ENCODE measurements around the gene NEGR1. TPM values are rescaled to one million over a fixed set of nuclear protein-coding genes. Genes with fewer than 3 reads are reported as not detected.

The NEGR1 gene
- total and polyA plus RNA-seq, 2 donors (not counting 3 experiments of a cell fraction or from before 2014, with no cell fraction given), result 6.8 to 21.8 TPM

DNA sequence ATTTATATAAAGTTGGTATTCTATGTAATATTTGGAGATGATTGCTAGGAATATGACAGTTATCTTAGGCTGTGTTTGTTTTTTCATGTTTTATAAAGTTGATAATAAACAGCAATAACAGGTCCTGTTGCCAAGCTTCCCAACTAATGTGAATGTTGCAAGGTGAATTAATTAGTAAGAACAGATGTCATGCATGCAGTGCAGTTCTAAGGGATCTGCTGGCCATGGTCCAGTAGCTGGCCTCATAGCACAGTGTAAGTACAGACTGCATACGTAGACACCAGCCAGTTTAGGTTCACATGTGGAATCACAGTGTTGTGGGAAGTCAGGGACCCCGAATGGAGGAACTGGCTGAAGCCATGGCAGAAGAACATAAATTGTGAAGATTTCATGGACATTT, 478.2 kb downstream of the NEGR1 start:
- no peak for FAIRE-seq
- no peaks in the 10 kb centered on the region for H3K27me3 ChIP-seq (ENCODE audit: control insufficient read depth in 2 of 2, insufficient read depth in 2 of 2, low read length in 2 of 2)
- H4K20me1 ChIP-seq (replicated peaks; ENCODE audit: control insufficient read depth, extremely low read depth, insufficient read depth, low read length), result no peaks in the 10 kb centered on the region
- dilution Hi-C loops (cut with MboI; ENCODE audit: extremely low pct_ligation_motif_present, low sequenced_read_pairs), result no loop called here
- no peaks in the 10 kb centered on the region for H3K9me3 ChIP-seq (replicated peaks; ENCODE audit: control insufficient read depth, insufficient read depth, low read length)
- H3K36me3 ChIP-seq (ENCODE audit: control insufficient read depth in 2 of 2, extremely low read depth in 1 of 2, insufficient read depth in 2 of 2, low read length in 2 of 2), result no peaks in the 10 kb centered on the region
- ChIA-PET CTCF (no interaction called here), POLR2A (no interaction called here)
- no peaks in the 10 kb centered on the region for H3K4me1 ChIP-seq (ENCODE audit: control insufficient read depth, extremely low read depth, insufficient read depth, low read length)
- no peak overlapping the region for H3K27ac ChIP-seq (ENCODE audit: insufficient read depth, low read depth, low read length)
- no peak overlapping the region for H3K4me2 ChIP-seq (ENCODE audit: insufficient read depth, low read length)
- no peak overlapping the region for H2AFZ ChIP-seq (ENCODE audit: low read depth, low read length)
- H3K9me1 ChIP-seq (replicated peaks; ENCODE audit: control insufficient read depth, extremely low read depth, insufficient read depth, low read length), result no peaks in the 10 kb centered on the region
- H3K79me2 ChIP-seq (ENCODE audit: control insufficient read depth, insufficient read depth, low read length), result no peaks in the 10 kb centered on the region
- TF ChIP-seq POLR2A (IDR thresholded peaks at IDR 0.05; ENCODE audit: low read depth, low read length), result no peak
- no peak for TF ChIP-seq JUN (IDR thresholded peaks at IDR 0.05; ENCODE audit: borderline replicate concordance, insufficient read depth, insufficient read length, low read depth)
- no peak for TF ChIP-seq MYC (IDR thresholded peaks at IDR 0.05; ENCODE audit: low read depth, low read length)
- TF ChIP-seq POLR2AphosphoS5 (IDR thresholded peaks at IDR 0.05; ENCODE audit: insufficient read depth, low read depth, low read length), result no peak
- TF ChIP-seq, protein P1, sequence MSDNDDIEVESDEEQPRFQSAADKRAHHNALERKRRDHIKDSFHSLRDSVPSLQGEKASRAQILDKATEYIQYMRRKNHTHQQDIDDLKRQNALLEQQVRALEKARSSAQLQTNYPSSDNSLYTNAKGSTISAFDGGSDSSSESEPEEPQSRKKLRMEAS (IDR thresholded peaks at IDR 0.05; ENCODE audit: insufficient read depth, insufficient read length), result no peak
- H3K9ac ChIP-seq (replicated peaks; ENCODE audit: extremely low read depth, insufficient read depth, low read length), result no peak overlapping the region
- no peak overlapping the region for H3K4me3 ChIP-seq (replicated peaks in 1 of 3; ENCODE audit: insufficient read depth in 1 of 3, low read depth in 1 of 3, low read length in 3 of 3)
- no peak for DNase-seq (ENCODE audit: low read depth, low spot score)
- intact Hi-C loops (cut with micrococcal nuclease), result no loop called here
- no TSS peak for BruUV-seq (replicated peaks)

DNA sequence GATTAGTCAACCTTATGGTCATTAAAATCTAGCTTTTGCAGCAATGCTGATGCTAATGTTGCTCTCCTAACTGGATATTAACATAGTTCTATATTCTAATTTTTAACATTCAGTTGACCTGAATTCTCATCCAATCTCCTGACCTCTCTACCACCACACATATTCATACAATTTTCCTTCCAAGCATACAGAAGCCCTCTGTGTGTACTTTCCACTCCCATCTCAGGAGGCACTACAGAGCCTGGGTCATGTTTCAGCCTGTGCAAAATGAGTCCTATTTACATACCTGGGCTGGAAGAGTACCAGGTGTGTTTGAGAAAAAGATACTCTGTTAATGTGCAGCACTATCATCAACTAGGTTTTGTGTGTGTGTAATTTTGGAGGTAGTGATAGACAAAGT, 486.3 kb downstream of the NEGR1 start:
- Histone ChIP-seq H3K9me1 (replicated peaks; ENCODE audit: control insufficient read depth, extremely low read depth, insufficient read depth, low read length) (no peaks in the 10 kb centered on the region), H3K79me2 (ENCODE audit: control insufficient read depth, insufficient read depth, low read length) (no peaks in the 10 kb centered on the region), H2AFZ (ENCODE audit: low read depth, low read length) (no peak overlapping the region), H3K4me1 (ENCODE audit: control insufficient read depth, extremely low read depth, insufficient read depth, low read length) (no peaks in the 10 kb centered on the region), H3K9ac (replicated peaks; ENCODE audit: extremely low read depth, insufficient read depth, low read length) (no peak overlapping the region), H3K4me3 (replicated peaks in 1 of 3; ENCODE audit: insufficient read depth in 1 of 3, low read depth in 1 of 3, low read length in 3 of 3) (no peak overlapping the region), H3K27me3 (ENCODE audit: control insufficient read depth in 2 of 2, insufficient read depth in 2 of 2, low read length in 2 of 2) (no peaks in the 10 kb centered on the region), H3K36me3 (ENCODE audit: control insufficient read depth in 2 of 2, extremely low read depth in 1 of 2, insufficient read depth in 2 of 2, low read length in 2 of 2) (no peaks in the 10 kb centered on the region), H3K27ac (ENCODE audit: insufficient read depth, low read depth, low read length) (no peak overlapping the region), H3K9me3 (replicated peaks; ENCODE audit: control insufficient read depth, insufficient read depth, low read length) (no peaks in the 10 kb centered on the region), H4K20me1 (replicated peaks; ENCODE audit: control insufficient read depth, extremely low read depth, insufficient read depth, low read length) (no peaks in the 10 kb centered on the region), H3K4me2 (ENCODE audit: insufficient read depth, low read length) (no peak overlapping the region)
- TF ChIP-seq FOS (IDR thresholded peaks at IDR 0.05; ENCODE audit: borderline replicate concordance, insufficient read depth, low read length), result no peak
- no peak for TF ChIP-seq EZH2 (IDR thresholded peaks at IDR 0.05; ENCODE audit: borderline replicate concordance, low read depth, low read length, severe bottlenecking)
- TF ChIP-seq, protein P1 (IDR thresholded peaks at IDR 0.05; ENCODE audit: insufficient read depth, insufficient read length), result no peak
- TF ChIP-seq JUN (IDR thresholded peaks at IDR 0.05; ENCODE audit: borderline replicate concordance, insufficient read depth, insufficient read length, low read depth), result no peak
- TF ChIP-seq GATA2 (IDR thresholded peaks at IDR 0.05; ENCODE audit: insufficient read depth, insufficient read length, low read depth, low read length), result no peak
- TF ChIP-seq, protein P2, sequence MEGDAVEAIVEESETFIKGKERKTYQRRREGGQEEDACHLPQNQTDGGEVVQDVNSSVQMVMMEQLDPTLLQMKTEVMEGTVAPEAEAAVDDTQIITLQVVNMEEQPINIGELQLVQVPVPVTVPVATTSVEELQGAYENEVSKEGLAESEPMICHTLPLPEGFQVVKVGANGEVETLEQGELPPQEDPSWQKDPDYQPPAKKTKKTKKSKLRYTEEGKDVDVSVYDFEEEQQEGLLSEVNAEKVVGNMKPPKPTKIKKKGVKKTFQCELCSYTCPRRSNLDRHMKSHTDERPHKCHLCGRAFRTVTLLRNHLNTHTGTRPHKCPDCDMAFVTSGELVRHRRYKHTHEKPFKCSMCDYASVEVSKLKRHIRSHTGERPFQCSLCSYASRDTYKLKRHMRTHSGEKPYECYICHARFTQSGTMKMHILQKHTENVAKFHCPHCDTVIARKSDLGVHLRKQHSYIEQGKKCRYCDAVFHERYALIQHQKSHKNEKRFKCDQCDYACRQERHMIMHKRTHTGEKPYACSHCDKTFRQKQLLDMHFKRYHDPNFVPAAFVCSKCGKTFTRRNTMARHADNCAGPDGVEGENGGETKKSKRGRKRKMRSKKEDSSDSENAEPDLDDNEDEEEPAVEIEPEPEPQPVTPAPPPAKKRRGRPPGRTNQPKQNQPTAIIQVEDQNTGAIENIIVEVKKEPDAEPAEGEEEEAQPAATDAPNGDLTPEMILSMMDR (IDR thresholded peaks at IDR 0.05; ENCODE audit: extremely low read depth in 1 of 2, insufficient read depth in 1 of 2, low read depth in 1 of 2, low read length in 2 of 2), result no peak
- no peak for TF ChIP-seq POLR2AphosphoS5 (IDR thresholded peaks at IDR 0.05; ENCODE audit: insufficient read depth, low read depth, low read length)
- no peak for TF ChIP-seq MYC (IDR thresholded peaks at IDR 0.05; ENCODE audit: low read depth, low read length)
- no peak for TF ChIP-seq POLR2A (IDR thresholded peaks at IDR 0.05; ENCODE audit: low read depth, low read length)
- POLR2A ChIA-PET, result no interaction called here
- no peak for FAIRE-seq
- dilution Hi-C loops (cut with MboI; ENCODE audit: extremely low pct_ligation_motif_present, low sequenced_read_pairs) (no loop called here), intact Hi-C loops (cut with micrococcal nuclease) (no loop called here)
- CTCF ChIA-PET, result no interaction called here
- BruUV-seq (replicated peaks), result no TSS peak
- no peak for DNase-seq (ENCODE audit: low read depth, low spot score)
